Neural cell (in vitro differentiated cells): Measurements from ENCODE around the gene GRAMD4. TPM values are rescaled to one million over a fixed set of nuclear protein-coding genes. Genes with fewer than 3 reads are reported as not detected.

ENCODE experiments used
- H2AFZ ChIP-seq: fragments of 200-600, 300-800 bp; sonication (generic), shearing (Covaris generic); 2 replicates; pipeline ENCODE4 v1.6.0; 2014; ENCODE audit warnings: low read depth, mild to moderate bottlenecking, antibody characterized with exemption, low read length, moderate library complexity
- H3F3A ChIP-seq: fragments of 200-600 bp; shearing (Covaris generic); 2 replicates; pipeline ENCODE4 v1.6.1; 2016; ENCODE audit warnings: mild to moderate bottlenecking, moderate library complexity, mixed read lengths, antibody characterized with exemption, low read length; ENCODE audit not compliant: insufficient read depth, poor library complexity, severe bottlenecking
- H3K27ac ChIP-seq: fragments of 200-600, 300-800 bp; sonication (generic), shearing (Covaris generic); 2 replicates; pipeline ENCODE4 v1.5.1; 2014; ENCODE audit warnings: mild to moderate bottlenecking, low read length, moderate library complexity
- H3K27me3 ChIP-seq: fragments of 300-800, 200-600 bp; sonication (generic), shearing (Covaris generic); 2 replicates; pipeline ENCODE4 v1.6.0; 2014; ENCODE audit warnings: mild to moderate bottlenecking, low read depth, low read length, moderate library complexity; ENCODE audit not compliant: insufficient read depth
- H3K36me3 ChIP-seq: fragments of 300-800, 200-600 bp; sonication (generic), shearing (Covaris generic); 2 replicates; pipeline ENCODE4 v1.5.1; 2014; ENCODE audit warnings: mild to moderate bottlenecking, antibody characterized with exemption, low read length, moderate library complexity; ENCODE audit not compliant: insufficient read depth
- H3K4me2 ChIP-seq: fragments of 300-800, 200-600 bp; sonication (generic), shearing (Covaris generic); 2 replicates; pipeline ENCODE4 v1.6.0; 2014; ENCODE audit warnings: mild to moderate bottlenecking, low read length
- H3K4me3 ChIP-seq: fragments of 300-800, 200-600 bp; sonication (generic), shearing (Covaris generic); 2 replicates; pipeline ENCODE4 v1.5.1; 2014; ENCODE audit warnings: mild to moderate bottlenecking, low read length, moderate library complexity
- H3K79me2 ChIP-seq: fragments of 200-600 bp; shearing (Covaris generic); replicated peaks from 2 replicates; pipeline ENCODE4 v1.6.0; 2014; ENCODE audit warnings: mild to moderate bottlenecking, low read length, moderate library complexity; ENCODE audit not compliant: insufficient read depth
- H3K9ac ChIP-seq: fragments of 300-800, 200-600 bp; sonication (generic), shearing (Covaris generic); 2 replicates; pipeline ENCODE4 v1.6.1; 2016; ENCODE audit warnings: mild to moderate bottlenecking, low read length, mixed read lengths
- H3K9me2 ChIP-seq: fragments of 200-600 bp; shearing (Covaris generic); 2 replicates; pipeline ENCODE4 v1.6.1; 2016; ENCODE audit warnings: mild to moderate bottlenecking, low read length, mixed read lengths; ENCODE audit not compliant: insufficient read depth
- H3K9me3 ChIP-seq: fragments of 200-600, 300-800 bp; sonication (generic), shearing (Covaris generic); 2 replicates; pipeline ENCODE4 v1.6.1; 2016; ENCODE audit warnings: mild to moderate bottlenecking, mixed run types, low read length, moderate library complexity, mixed read lengths
- H4K20me1 ChIP-seq: fragments of 200-600 bp; shearing (Covaris generic); 2 replicates; pipeline ENCODE4 v1.6.1; 2016; ENCODE audit warnings: mild to moderate bottlenecking, mixed run types; ENCODE audit not compliant: insufficient read depth
- CTCF ChIP-seq: fragments of 450-650 bp; IDR thresholded peaks from 2 replicates; pipeline ENCODE4 v1.5.1; 2014; ENCODE audit warnings: antibody characterized with exemption, mild to moderate bottlenecking, moderate library complexity; ENCODE audit not compliant: poor library complexity, severe bottlenecking
- EP300 ChIP-seq: fragments of 450-650 bp; conservative IDR thresholded peaks from 2 replicates; pipeline ENCODE4 v1.6.1; 2014; ENCODE audit warnings: antibody characterized with exemption, mild to moderate bottlenecking, moderate library complexity; ENCODE audit not compliant: poor library complexity, severe bottlenecking
- EZH2 ChIP-seq: fragments of 200-600, 300-800 bp; shearing (Covaris generic), sonication (generic); IDR thresholded peaks from 2 replicates; pipeline ENCODE4 v1.6.1; 2014; ENCODE audit warnings: antibody characterized with exemption, low read length, borderline replicate concordance, mild to moderate bottlenecking; ENCODE audit not compliant: insufficient read depth, poor library complexity, severe bottlenecking
- MXI1 ChIP-seq: fragments of 450-650 bp; conservative IDR thresholded peaks from 2 replicates; pipeline ENCODE4 v1.6.1; 2014; ENCODE audit warnings: antibody characterized with exemption, mild to moderate bottlenecking; ENCODE audit not compliant: poor library complexity, severe bottlenecking
- POLR2AphosphoS5 ChIP-seq: IDR thresholded peaks from 2 replicates; pipeline ENCODE4 v1.6.1; 2012
- RAD21 ChIP-seq: fragments of 450-650 bp; conservative IDR thresholded peaks from 2 replicates; pipeline ENCODE4 v1.6.1; 2014; ENCODE audit warnings: antibody characterized with exemption, mild to moderate bottlenecking, moderate library complexity
- REST ChIP-seq: IDR thresholded peaks from 2 replicates; pipeline ENCODE4 v1.6.1; 2012; ENCODE audit warnings: borderline replicate concordance
- SMC3 ChIP-seq: fragments of 450-650 bp; conservative IDR thresholded peaks from 2 replicates; pipeline ENCODE4 v1.6.1; 2014; ENCODE audit warnings: antibody characterized with exemption, mild to moderate bottlenecking, moderate library complexity; ENCODE audit not compliant: poor library complexity
- TAF1 ChIP-seq: IDR thresholded peaks from 2 replicates; pipeline ENCODE4 v1.6.1; 2012; ENCODE audit warnings: low read depth
- polyA plus RNA-seq: library from polyadenylated mRNA; depleted of rRNA; stranded (reverse); fragments of >200 nt; gene quantifications from 2 replicates; pipeline ENCODE4 v1.2.3, GENCODE V29; 2014

GRAMD4 gene
- polyA plus RNA-seq, 1 donor from 2014 or later = 35.6 TPM

GRCh38 chr22:46639843-46640242 is 19.7 kb downstream of the GRAMD4 start:
- Histone ChIP-seq H3K9me3 (no peaks in the 10 kb centered on the region), H3K27ac (no peak overlapping the region), H3K9me2 (no peaks in the 10 kb centered on the region), H3K27me3 (no peaks in the 10 kb centered on the region), H3F3A (no peaks in the 10 kb centered on the region), H3K79me2 (no peaks in the 10 kb centered on the region), H4K20me1 (no peaks in the 10 kb centered on the region), H2AFZ (no peak overlapping the region), H3K36me3 (no peaks in the 10 kb centered on the region), H3K9ac (no peak overlapping the region), H3K4me3 (no peak overlapping the region), H3K4me2 (no peak overlapping the region)
- TF ChIP-seq MXI1 (no peak), POLR2AphosphoS5 (no peak), RAD21 (no peak), EZH2 (no peak), CTCF (no peak), EP300 (no peak), TAF1 (no peak), SMC3 (no peak), REST (no peak)

GRCh38 chr22:46640293-46641055 is 20.3 kb downstream of the GRAMD4 start:
- Histone ChIP-seq H3K9ac (no peak overlapping the region), H3K27ac (no peak overlapping the region), H3K27me3 (no peaks in the 10 kb centered on the region), H3F3A (no peaks in the 10 kb centered on the region), H3K9me2 (no peaks in the 10 kb centered on the region), H3K4me3 (no peak overlapping the region), H4K20me1 (no peaks in the 10 kb centered on the region), H2AFZ (no peak overlapping the region), H3K79me2 (no peaks in the 10 kb centered on the region), H3K36me3 (no peaks in the 10 kb centered on the region), H3K4me2 (no peak overlapping the region), H3K9me3 (no peaks in the 10 kb centered on the region)
- TF ChIP-seq TAF1 (no peak), POLR2AphosphoS5 (no peak), CTCF (no peak), MXI1 (no peak), SMC3 (no peak), EZH2 (no peak), RAD21 (no peak), REST (no peak), EP300 (no peak)
